ENCODE results near the gene ZNFX1.

DNA sequence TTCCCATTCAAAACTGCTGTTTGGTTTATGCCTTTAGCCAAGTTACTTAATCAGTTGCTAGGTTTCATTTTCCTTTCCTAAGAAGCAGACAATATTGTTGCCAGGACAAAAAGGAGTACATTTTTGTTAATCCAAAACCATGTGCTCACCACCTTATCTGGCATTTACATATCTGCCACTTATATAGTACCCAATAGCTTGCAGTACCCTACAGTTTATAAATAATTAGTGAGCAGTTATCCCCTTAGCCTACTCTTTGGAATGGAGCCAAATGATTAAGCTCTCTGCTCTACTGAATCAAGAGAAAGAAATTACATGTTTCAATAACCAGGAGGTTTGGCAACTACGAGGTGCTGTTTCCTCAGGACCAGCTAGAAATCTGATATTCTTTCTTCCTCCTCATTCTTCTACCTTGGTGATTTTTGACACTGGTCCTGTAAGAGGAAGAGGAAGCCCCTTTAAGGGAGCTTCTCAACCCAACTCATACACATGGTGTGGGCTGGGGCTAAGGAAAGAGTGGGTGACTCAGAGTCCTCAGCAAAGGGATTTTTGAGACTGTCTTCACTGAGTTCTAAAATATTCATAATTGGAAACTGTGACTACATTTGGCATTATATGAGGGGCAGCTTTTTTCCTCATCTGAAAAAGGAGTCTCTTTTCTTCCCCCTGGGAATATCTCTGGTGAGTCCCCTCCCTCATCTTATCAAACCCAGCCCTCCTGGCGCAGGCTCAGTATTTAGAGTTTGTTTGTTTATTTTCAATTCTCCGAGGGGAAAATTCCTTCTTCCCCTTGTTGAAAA is 1.5 kb downstream of the ZNFX1 start:
- TF ChIP-seq CTCF (IDR thresholded peaks at IDR 0.05; ENCODE audit: borderline replicate concordance, extremely low read depth, low read length, poor library complexity, severe bottlenecking), result no peak
- TF ChIP-seq EZH2 (IDR thresholded peaks at IDR 0.05; ENCODE audit: borderline replicate concordance, low read depth, low read length, severe bottlenecking), result no peak
